PC-9 (cell line): ENCODE data around the gene SERPIND1. TPM values are rescaled to one million over a fixed set of nuclear protein-coding genes. Genes with fewer than 3 reads are reported as not detected.

Experiments used
- BruUV-seq: library from RNA; stranded (reverse); fragments of 400-500 nt; replicated peaks from 2 replicates; lab custom pipeline; 2021; lab: Mats Ljungman, UMichigan
- CTCF ChIA-PET: fragments of 300-600 bp; sonication (Branson Sonifier 250); formaldehyde crosslinking; loops from one replicate; lab custom pipeline; 2022; ENCODE audit warnings: antibody characterized with exemption; lab: Charles Lee
- POLR2A ChIA-PET: fragments of 300-600 bp; sonication (Branson Sonifier 250); formaldehyde crosslinking; loops from one replicate; lab custom pipeline; 2022; ENCODE audit warnings: antibody characterized with exemption; ENCODE audit not compliant: unreplicated experiment; lab: Charles Lee
- DNase-seq, 2 experiments: peaks; one replicate each; pipeline versions ENCODE4 v3.0.0 to v3.0.0-alpha.2; 2015 to 2022; ENCODE audit warnings: mixed read lengths in 1 of 2
- H2AFZ ChIP-seq: fragments of 200-600 bp; sonication (generic); 2 replicates; pipeline ENCODE4 v1.8.1; 2017; ENCODE audit warnings: antibody characterized with exemption
- H3F3A ChIP-seq: fragments of 200-600 bp; sonication (generic); 2 replicates; pipeline ENCODE4 v1.8.1; 2017; ENCODE audit warnings: antibody characterized with exemption, mild to moderate bottlenecking, low read depth; ENCODE audit not compliant: insufficient read depth
- H3K27ac ChIP-seq: fragments of 200-600 bp; sonication (generic); 2 replicates; pipeline ENCODE4 v1.6.1; 2016; ENCODE audit warnings: mixed run types
- H3K27me3 ChIP-seq: fragments of 200-600 bp; sonication (generic); 2 replicates; pipeline ENCODE4 v1.6.1; 2016; ENCODE audit warnings: low read depth, mixed run types; ENCODE audit not compliant: insufficient read depth
- H3K36me3 ChIP-seq: fragments of 200-600 bp; sonication (generic); 2 replicates; pipeline ENCODE4 v1.6.1; 2016; ENCODE audit warnings: low read depth, mixed run types
- H3K4me1 ChIP-seq: fragments of 200-600 bp; sonication (generic); replicated peaks from 2 replicates; pipeline ENCODE4 v1.6.1; 2016; ENCODE audit warnings: mixed run types; ENCODE audit not compliant: insufficient read depth
- H3K4me2 ChIP-seq: fragments of 200-600 bp; sonication (generic); 2 replicates; pipeline ENCODE4 v1.6.1; 2017; ENCODE audit warnings: mixed run types
- H3K4me3 ChIP-seq: fragments of 200-600 bp; sonication (generic); 2 replicates; pipeline ENCODE4 v1.6.1; 2016; ENCODE audit warnings: mixed run types
- H3K79me2 ChIP-seq: fragments of 200-600 bp; sonication (generic); 2 replicates; pipeline ENCODE4 v1.6.1; 2017; ENCODE audit warnings: low read depth, mixed run types
- H3K9me2 ChIP-seq: fragments of 200-600 bp; sonication (generic); 2 replicates; pipeline ENCODE4 v1.8.1; 2017; ENCODE audit warnings: mild to moderate bottlenecking; ENCODE audit not compliant: insufficient read depth
- H3K9me3 ChIP-seq: fragments of 200-600 bp; sonication (generic); 2 replicates; pipeline ENCODE4 v1.8.1; 2016; ENCODE audit warnings: low read depth; ENCODE audit not compliant: insufficient read depth
- H4K20me1 ChIP-seq: fragments of 200-600 bp; sonication (generic); 2 replicates; pipeline ENCODE4 v1.8.1; 2017; ENCODE audit not compliant: insufficient read depth
- CTCF ChIP-seq: fragments of 200-600 bp; sonication (generic); conservative IDR thresholded peaks from 2 replicates; pipeline ENCODE4 v1.6.1; 2017; ENCODE audit warnings: mixed run types, antibody characterized with exemption, mild to moderate bottlenecking, moderate library complexity
- EZH2 ChIP-seq: fragments of 200-600 bp; sonication (generic); IDR thresholded peaks from 2 replicates; pipeline ENCODE4 v1.8.0; 2017; ENCODE audit warnings: antibody characterized with exemption, low read depth
- intact Hi-C: fragments of 100-400 bp; cut with micrococcal nuclease; formaldehyde crosslinking; loops from one replicate; pipeline ENCODE4 v1.10.0; 2022; ENCODE audit not compliant: unreplicated experiment
- total RNA-seq: library from RNA; stranded (reverse); gene quantifications from 2 replicates; pipeline ENCODE4 v1.2.3, GENCODE V29; 2021

The SERPIND1 gene
- total RNA-seq, 1 experiment from 2014 or later: not detected

- H3K4me1 ChIP-seq: peaks cover 5% of the 10 kb centered on the region
- no peaks in the 10 kb centered on the region for H3K27me3 ChIP-seq
- no peak overlapping the region for H3K27ac ChIP-seq
- H3K4me3 ChIP-seq: no peak overlapping the region
- no peak overlapping the region for H2AFZ ChIP-seq
- no TSS peak for BruUV-seq
- no peaks in the 10 kb centered on the region for H3F3A ChIP-seq
- no peak; the same call in 1 of the 2 replicates for TF ChIP-seq CTCF
- TF ChIP-seq EZH2: no peak
- no peaks in the 10 kb centered on the region for H3K36me3 ChIP-seq
- ChIA-PET CTCF (no interaction called here), POLR2A (no interaction called here)
- intact Hi-C loops: no loop called here
- no peak overlapping the region for H3K4me2 ChIP-seq
- no peaks in the 10 kb centered on the region for H3K9me3 ChIP-seq
- no peaks in the 10 kb centered on the region for H3K9me2 ChIP-seq
- no peaks in the 10 kb centered on the region for H4K20me1 ChIP-seq
- H3K79me2 ChIP-seq: no peaks in the 10 kb centered on the region
- DNase-seq: no peak
Observed at GRCh38 chr22:20771918-20772625, 1.8 kb upstream of the SERPIND1 start.

- H3F3A ChIP-seq: peaks cover 18% of the 10 kb centered on the region
- H3K4me3 ChIP-seq: no peak overlapping the region
- DNase-seq: no peak
- no peaks in the 10 kb centered on the region for H3K9me2 ChIP-seq
- CTCF ChIA-PET: no interaction called here
- no peak for TF ChIP-seq EZH2
- no peak for TF ChIP-seq CTCF
- intact Hi-C loops: no loop called here
- H3K9me3 ChIP-seq: no peaks in the 10 kb centered on the region
- BruUV-seq: no TSS peak
- no peak overlapping the region for H2AFZ ChIP-seq
- POLR2A ChIA-PET: no interaction called here
- H3K27me3 ChIP-seq: no peaks in the 10 kb centered on the region
- H3K36me3 ChIP-seq: no peaks in the 10 kb centered on the region
- H3K4me1 ChIP-seq: peaks cover 33% of the 10 kb centered on the region
- H3K4me2 ChIP-seq: no peak overlapping the region
- H3K79me2 ChIP-seq: no peaks in the 10 kb centered on the region
- H3K27ac ChIP-seq: no peak overlapping the region
- H4K20me1 ChIP-seq: no peaks in the 10 kb centered on the region
Observed at GRCh38 chr22:20774882-20775281, 969 bp downstream of the SERPIND1 start.

GRCh38 chr22:20775342-20775895 is 1.5 kb downstream of the SERPIND1 start:
- Histone ChIP-seq H3K9me2 (no peaks in the 10 kb centered on the region), H3K9me3 (no peaks in the 10 kb centered on the region), H3K27ac (no peak overlapping the region), H3K4me1 (peaks cover 38% of the 10 kb centered on the region), H4K20me1 (no peaks in the 10 kb centered on the region), H3K79me2 (no peaks in the 10 kb centered on the region), H3F3A (peaks cover 23% of the 10 kb centered on the region), H2AFZ (no peak overlapping the region), H3K4me3 (no peak overlapping the region), H3K27me3 (no peaks in the 10 kb centered on the region), H3K36me3 (no peaks in the 10 kb centered on the region), H3K4me2 (no peak overlapping the region)
- no peak for DNase-seq
- TF ChIP-seq CTCF (no peak), EZH2 (no peak)
- CTCF ChIA-PET: no interaction called here
- intact Hi-C loops: no loop called here
- no TSS peak for BruUV-seq
- POLR2A ChIA-PET: no interaction called here
